Gastrocnemius medialis (tissue), 4 donors: ENCODE results near the gene SYDE2. TPM values are rescaled to one million over a fixed set of nuclear protein-coding genes. Genes with fewer than 3 reads are reported as not detected.

ENCODE experiments used
- microRNA-seq, 2 donors: library from miRNA; unstranded; fragments of <30 nt; microRNA quantifications; one replicate each; pipeline ENCODE4, GENCODE V29; 2016; ENCODE audit warnings: borderline replicate concordance in 2 of 2
- total RNA-seq, 4 donors: library from RNA; depleted of rRNA; stranded (reverse); fragments of >200 nt; gene quantifications; one replicate each; pipeline versions ENCODE4 v1.1.0 to v1.2.3, GENCODE V29; 2016

Gene SYDE2
- total RNA-seq, 4 donors from 2014 or later = 3.8 to 7.2 (median 4.9) TPM

Small RNA genes lying within 50 kb of the gene (microRNA-seq; reads per million reads assigned to microRNA genes)
- gene MIR4423 = 0 reads per million in 2 donors

Other genes with a start within 250 kb of the SYDE2 start
- 1 to 10 TPM in 1 of 4 donors, under 1 TPM in 1, not detected in 2; 0.22 to 3.0 TPM for gene MCOLN2, start 203.9 kb downstream of the SYDE2 start, total RNA-seq
- under 1 TPM; 0.19 to 0.61 (median 0.33) TPM for gene MCOLN3, start 152.5 kb downstream of the SYDE2 start, total RNA-seq
- 10 to 100 TPM; 11.1 to 20.8 (median 16.5) TPM for gene C1orf52, start 58.6 kb upstream of the SYDE2 start, total RNA-seq
- 1 to 10 TPM; 4.3 to 6.4 (median 5.4) TPM for gene BCL10, start 75.6 kb upstream of the SYDE2 start, total RNA-seq